ENCODE measurements around the gene KRTAP1-3. TPM values are rescaled to one million over a fixed set of nuclear protein-coding genes. Genes with fewer than 3 reads are reported as not detected.

Gene KRTAP1-3
- total and polyA plus RNA-seq, 2 of the 4 experiments (the other 2 are of a cell fraction): not detected

- peak overlapping the region; percentile 65 for H3K4ac ChIP-seq (ENCODE audit: low read depth, low read length)
- in situ Hi-C loops (cut with MboI; ENCODE audit: low sequenced_read_pairs) (no loop called here), dilution Hi-C loops (cut with HindIII; ENCODE audit: low sequenced_read_pairs, unreplicated experiment) (no loop called here), intact Hi-C loops (cut with micrococcal nuclease) (no loop called here)
- H4K8ac ChIP-seq (ENCODE audit: low read depth in 2 of 2, low read length in 2 of 2): no peak overlapping the region
- peaks cover 7% of the 10 kb centered on the region for H3K9me1 ChIP-seq (ENCODE audit: insufficient read depth, low read length)
- H2BK120ac ChIP-seq (ENCODE audit: low read depth, low read length): peak overlapping the region; percentile 40
- no peaks in the 10 kb centered on the region for H3K9me3 ChIP-seq (ENCODE audit: control insufficient read depth, insufficient read depth, low read length)
- peak overlapping the region; percentile 83; the same call in 1 of the 2 replicates for H2AK5ac ChIP-seq (ENCODE audit: low read depth, low read length)
- H2BK5ac ChIP-seq (ENCODE audit: low read depth, low read length, poor library complexity, severe bottlenecking): no peak overlapping the region
- H3K23ac ChIP-seq (ENCODE audit: low read depth, low read length): no peak overlapping the region
- H3K27ac ChIP-seq (ENCODE audit: insufficient read depth, low read length): no peak overlapping the region
- H2BK20ac ChIP-seq (ENCODE audit: low read depth, low read length): peak overlapping the region; percentile 93
- BruUV-seq (replicated peaks): no TSS peak
- no peak overlapping the region for H2AK9ac ChIP-seq (replicated peaks; ENCODE audit: low read depth, low read length, poor library complexity)
- H2AFZ ChIP-seq (replicated peaks; ENCODE audit: low read length, poor library complexity): no peak overlapping the region
- ATAC-seq (ENCODE audit: low read depth) (no peak), DNase-seq (no peak)
- POLR2A ChIA-PET (ENCODE audit: unreplicated experiment): no interaction called here
- no peak overlapping the region for H3K9ac ChIP-seq (ENCODE audit: low read depth, low read length)
- no peaks in the 10 kb centered on the region for H3K79me1 ChIP-seq (ENCODE audit: low read depth in 1 of 2, low read length in 2 of 2)
- H3K56ac ChIP-seq (ENCODE audit: extremely low read depth, insufficient read depth, low read length): no peak overlapping the region
- peak overlapping the region; percentile 25; the same call in 2 of the 3 replicates for H2BK15ac ChIP-seq (ENCODE audit: low read depth, low read length)
- H3K4me3 ChIP-seq (ENCODE audit: insufficient read depth, low read depth, low read length): no peak overlapping the region
- peak overlapping the region; percentile 33; the same call in 1 of the 2 replicates for H3K18ac ChIP-seq (ENCODE audit: low read depth, low read length)
- H3K27me3 ChIP-seq (ENCODE audit: control insufficient read depth, insufficient read depth, low read length): no peaks in the 10 kb centered on the region
- TF ChIP-seq MAZ (IDR thresholded peaks at IDR 0.05; ENCODE audit: borderline replicate concordance, low read depth, low read length) (no peak), CEBPB (IDR thresholded peaks at IDR 0.05; ENCODE audit: low read depth, low read length) (no peak)
- no peak overlapping the region for H4K5ac ChIP-seq (ENCODE audit: low read depth, low read length)
- H3K4me2 ChIP-seq (ENCODE audit: low read depth, low read length): no peak overlapping the region
- no peaks in the 10 kb centered on the region for H3K36me3 ChIP-seq (ENCODE audit: control insufficient read depth, insufficient read depth, low read length)
- CTCF ChIA-PET: no interaction called here
- H3K4me1 ChIP-seq (ENCODE audit: control insufficient read depth, insufficient read depth, low read length): peaks cover 4% of the 10 kb centered on the region; the same call in 1 of the 2 replicates
- H4K20me1 ChIP-seq (ENCODE audit: insufficient read depth, low read length): no peaks in the 10 kb centered on the region
- WGBS, 2 experiments (ENCODE audit: extremely low coverage in 2 of 2, insufficient read length in 1 of 2): no CpG with 5 or more reads among the region's 3 CpGs
- H4K91ac ChIP-seq (ENCODE audit: insufficient read depth, low read depth, low read length): peak overlapping the region; percentile 61; the same call in 1 of the 2 replicates
- 0 out of 2 replicates have a peak overlapping the region, but pooled peaks have one; percentile 24 for H3K14ac ChIP-seq (replicated peaks; ENCODE audit: low read depth, low read length)
Measured at GRCh38 chr17:41069031-41069430, 34.4 kb upstream of the KRTAP1-3 start.

All from IMR-90 (cell line).